GM18867 (cell line): ENCODE results near the gene ARHGAP20.
"Not testable (repeated sequence)": the region's sequence is repeated elsewhere in the genome, so short reads cannot be mapped to it uniquely, and the experiment has no call there.

Experiments
- ATAC-seq: cut with Tn5 transposase; IDR thresholded peaks from one replicate; pipeline ENCODE4 v1.9.1; 2021; ENCODE audit warnings: mild to moderate bottlenecking, moderate library complexity; ENCODE audit not compliant: unreplicated experiment

ARHGAP20 gene

DNA sequence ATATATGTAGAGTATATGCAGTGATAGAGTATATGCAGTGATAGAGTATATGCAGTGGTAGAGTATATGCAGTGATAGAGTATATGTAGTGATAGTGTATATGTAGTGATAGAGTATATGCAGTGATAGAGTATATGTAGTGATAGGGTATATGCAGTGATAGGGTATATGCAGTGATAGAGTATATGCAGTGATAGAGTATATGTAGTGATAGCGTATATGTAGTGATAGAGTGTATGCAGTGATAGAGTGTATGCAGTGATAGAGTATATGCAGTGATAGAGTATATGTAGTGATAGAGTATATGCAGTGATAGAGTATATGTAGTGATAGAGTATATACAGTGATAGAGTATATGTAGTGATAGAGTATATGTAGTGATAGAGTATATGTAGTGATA lies 92.9 kb downstream of the ARHGAP20 start:
- not testable (repeated sequence) for ATAC-seq

DNA sequence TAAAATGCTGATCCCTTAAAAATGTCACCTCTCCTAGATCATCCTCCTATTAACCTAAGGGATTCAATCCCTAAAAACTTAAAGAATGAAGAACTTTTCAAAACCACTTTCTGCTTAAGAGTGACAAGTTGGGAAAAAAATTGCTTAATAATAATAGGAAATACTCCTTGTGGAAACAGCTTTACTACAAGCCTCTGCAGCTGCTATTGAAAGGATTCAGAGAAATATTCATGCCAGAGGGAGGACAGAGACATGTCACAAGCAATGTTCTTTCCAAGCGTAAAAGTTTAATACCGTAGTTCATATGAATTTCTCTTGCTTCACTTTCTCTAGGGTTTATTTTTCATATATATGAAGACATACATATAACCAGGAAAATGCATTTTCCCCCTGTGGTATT lies 98.2 kb downstream of the ARHGAP20 start:
- no peak for ATAC-seq

DNA sequence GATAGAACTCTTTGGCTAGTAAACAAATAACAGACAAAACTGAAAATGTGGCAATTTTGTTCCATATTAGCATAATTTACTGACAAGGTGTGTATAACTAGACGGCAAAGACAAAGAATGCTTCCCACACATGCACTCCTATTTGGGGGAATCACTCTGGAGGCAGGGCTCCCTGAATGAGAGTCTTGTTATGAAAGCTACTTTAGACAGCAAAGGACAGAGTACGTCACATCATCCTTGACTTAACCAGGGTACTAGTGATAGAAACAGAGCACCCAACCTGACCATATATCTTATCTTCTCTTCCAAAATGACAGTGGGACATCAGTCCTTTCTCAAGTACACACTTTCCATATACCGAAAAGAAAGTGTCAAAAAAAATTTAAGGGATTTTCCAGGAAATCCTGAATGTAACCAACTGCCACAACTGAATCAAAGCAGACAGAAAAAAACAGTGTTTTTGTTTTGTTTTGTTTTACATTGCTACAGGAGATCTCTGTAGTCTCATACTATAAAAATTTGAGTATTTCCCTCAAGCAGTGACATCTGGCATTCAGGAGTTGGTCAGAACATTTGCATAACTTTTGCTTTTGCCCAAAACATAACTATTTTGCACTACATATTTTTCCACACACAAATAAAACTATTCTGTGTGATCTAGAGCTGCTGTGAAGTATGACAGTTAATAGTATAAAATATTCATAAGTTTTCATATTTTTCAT lies 98.9 kb downstream of the ARHGAP20 start:
- ATAC-seq, result no peak

DNA sequence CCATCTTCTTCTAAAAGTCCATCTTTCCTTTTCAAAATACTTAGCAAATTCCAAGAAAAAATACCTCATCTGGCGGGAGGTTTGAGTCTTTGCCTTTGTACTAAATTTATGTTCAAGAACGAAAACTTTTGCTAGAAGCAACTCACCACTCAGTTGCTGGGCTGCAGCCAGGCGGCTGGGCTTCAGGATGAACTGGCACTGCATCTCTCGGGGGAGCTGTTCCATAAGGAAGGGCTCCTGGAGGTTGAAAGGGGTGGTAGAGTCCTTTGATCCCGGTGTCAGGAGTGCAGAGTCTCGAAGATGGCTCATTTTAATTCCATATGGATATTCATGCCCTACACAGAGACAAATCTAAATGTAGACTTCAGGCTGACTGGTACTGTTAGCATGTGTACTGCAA lies 105.8 kb downstream of the ARHGAP20 start:
- no peak for ATAC-seq

DNA sequence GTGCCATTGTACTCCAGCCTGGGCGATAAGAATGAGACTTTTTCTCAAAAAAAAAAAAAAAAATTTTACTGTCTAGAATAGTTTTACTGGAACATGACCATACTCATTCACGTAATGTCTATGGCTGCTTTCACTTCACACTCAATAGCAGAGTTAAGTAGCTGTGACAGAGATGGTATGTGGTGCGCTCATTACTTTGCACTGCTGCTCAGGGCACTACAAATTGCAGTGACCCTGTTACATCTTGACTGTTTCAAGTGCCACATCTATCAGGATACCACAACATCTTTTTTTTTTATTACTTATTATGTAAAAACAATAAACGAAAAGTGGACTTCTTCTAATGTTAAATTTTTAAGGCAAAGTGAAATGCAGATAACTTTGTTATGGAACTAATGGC lies 110.3 kb downstream of the ARHGAP20 start:
- no peak for ATAC-seq

DNA sequence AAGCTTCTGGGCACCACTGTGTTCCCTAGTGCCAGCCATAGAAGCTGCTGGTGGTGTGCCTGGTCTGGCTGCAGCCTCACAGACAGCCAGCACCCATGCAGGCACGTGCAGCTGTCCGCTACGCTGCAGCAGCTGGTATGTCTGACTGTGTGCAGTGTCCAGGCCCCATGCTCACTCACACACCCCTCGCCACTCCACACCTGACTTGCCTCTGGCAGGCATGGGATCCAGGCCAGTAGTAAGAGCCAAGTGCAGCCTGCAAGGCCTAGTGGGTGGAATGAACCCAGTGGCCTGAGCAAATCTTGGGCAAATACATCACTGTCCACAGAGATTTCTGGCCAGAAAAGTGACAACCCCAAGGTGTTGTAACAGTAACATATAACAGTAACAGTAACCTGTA lies 111.9 kb downstream of the ARHGAP20 start:
- no peak for ATAC-seq

DNA sequence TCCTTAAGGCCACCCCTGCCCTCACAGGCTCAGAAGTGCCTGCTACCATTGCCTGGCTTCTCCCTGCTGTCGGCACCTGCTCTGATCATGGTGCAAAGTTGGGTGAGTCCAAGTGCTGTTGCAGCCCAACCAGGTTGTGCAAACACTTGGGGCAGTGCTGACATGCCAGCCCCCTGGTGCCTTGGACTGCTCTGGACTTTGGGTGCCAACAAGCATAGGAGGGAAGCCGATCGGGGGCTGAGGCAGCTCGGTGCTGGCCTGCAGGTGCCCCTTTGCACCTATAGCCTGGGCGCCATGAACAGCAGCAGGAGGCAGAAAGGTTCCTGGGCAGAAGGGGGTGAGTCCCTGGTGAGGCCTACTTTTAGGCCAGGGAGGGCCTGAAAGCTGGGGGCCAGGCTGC lies 113.0 kb downstream of the ARHGAP20 start:
- no peak for ATAC-seq

DNA sequence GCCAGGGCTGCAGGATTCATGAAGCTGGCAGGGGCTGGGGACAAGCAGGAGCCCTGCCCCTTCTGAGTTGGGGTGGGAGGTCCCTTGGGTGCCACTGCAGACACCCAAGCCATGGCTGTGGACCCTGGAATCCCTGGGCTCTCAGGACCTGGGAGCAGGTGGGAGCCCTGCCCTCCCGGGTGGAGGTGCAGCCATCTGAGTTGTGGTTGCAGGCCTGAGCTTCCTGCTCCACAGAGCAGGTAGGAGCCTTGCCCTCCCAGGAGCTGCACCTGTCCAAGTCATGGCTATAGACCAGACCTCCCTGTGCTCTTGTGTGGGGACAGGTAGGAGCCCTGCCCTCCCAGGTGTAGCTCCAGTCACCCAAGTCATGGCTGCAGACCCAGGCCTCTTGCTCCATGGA lies 113.5 kb downstream of the ARHGAP20 start:
- no peak for ATAC-seq

DNA sequence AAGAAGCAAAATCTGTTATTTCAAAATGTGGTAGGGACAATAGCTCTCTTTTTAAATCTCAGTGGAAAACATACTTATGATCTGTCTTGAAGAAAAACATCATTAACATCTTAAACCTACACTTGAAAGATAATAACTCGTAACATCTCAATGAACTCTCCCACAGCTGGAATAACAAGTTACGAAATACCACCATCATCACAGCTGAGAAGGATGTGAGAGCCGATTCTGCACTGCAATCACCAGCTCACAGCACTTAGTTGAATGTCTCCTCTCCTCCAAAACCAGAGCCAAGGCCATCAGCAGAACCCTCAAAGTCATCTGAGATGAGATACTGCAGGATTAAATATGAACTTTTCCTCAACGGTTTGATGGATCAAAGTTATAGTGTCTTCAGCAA lies 124.3 kb downstream of the ARHGAP20 start:
- no peak for ATAC-seq

DNA sequence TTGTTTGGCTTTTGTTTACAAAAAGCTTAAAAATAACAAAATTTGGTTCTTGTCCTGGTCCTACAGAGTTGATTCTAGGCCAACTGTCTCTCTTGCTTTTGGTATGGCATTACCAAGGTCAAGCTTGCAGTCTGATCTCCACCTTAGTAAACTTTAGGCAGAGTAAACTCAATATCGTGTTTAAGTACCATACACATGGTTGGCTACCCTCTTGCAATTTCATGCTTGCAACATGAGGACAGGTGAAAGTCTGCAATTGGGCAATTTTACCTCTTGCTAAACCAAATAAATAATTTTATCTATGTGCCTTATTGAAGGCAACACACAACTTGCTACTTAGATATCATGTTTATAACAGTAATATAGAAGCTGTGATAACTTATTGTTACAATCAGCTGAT lies 125.1 kb downstream of the ARHGAP20 start:
- no peak for ATAC-seq

DNA sequence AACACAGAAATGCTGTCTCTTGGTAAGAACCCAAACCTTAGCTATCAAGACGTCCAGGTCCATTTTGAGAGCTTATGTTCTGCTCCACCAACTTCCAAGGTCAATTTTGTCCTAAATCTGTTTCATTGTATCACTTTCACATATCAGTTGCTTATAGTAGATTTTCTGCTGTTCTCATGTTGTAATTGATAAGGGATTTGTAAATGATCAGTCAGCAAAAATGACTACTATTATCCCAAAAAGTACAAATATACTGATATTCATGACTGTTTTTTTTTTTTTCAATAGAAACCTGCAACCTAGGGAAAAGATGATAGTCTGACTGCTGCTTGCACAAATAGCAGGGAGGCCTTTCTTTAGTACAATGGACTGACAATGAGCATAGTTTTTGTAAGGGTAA lies 128.1 kb downstream of the ARHGAP20 start:
- no peak for ATAC-seq

DNA sequence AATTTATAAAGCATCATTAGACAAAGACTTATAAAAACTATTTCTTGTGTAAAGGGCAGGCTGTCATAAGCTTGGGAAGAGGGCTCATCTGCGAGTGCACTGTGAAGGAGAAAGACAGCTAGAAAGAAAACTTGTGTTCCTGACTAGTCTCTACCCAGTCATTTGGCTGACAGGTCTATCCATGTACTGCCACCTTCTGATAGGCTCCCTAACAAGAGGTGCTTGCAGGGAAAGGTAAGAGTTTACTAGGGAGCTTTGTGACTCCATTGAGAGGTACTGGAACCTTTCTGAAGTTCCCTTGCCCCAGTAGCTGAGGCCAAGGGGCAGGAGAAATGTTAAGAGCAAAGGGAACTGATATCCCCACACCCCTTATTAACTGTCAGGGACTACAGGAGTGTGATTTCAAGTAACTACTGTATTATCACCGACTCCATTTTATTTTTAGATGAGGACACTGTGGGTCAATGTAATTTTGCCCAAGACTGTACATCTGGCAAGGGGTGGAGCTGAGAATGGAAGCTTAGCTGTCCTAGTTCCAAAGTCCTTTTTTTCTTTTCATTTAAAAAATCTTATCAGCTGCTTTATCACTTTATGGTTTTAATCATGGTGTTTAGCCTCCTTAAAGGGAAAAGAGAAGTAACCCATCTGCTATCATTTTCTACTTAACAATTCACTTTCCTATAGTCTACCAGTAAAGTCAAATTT lies 129.4 kb downstream of the ARHGAP20 start:
- ATAC-seq, result no peak

DNA sequence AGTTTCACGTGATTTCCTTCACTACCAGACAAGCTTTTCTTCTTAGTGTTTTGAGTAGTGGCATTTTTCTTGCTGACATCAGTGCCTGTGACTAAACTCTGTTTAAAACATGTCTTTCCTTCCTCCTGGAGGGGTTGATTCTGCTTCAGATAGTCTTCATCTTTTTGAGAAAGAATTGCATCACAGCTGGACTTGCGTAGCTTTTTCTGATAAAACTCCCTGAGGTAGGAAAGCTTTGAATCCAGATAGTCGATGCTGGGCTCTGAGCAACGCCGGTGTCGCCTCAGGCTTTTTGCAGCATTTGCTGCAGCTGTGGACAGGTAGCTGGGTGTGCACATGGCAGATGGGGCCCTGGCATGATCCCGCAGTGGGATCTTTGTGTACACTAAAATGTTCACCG lies 131.7 kb downstream of the ARHGAP20 start:
- no peak for ATAC-seq

DNA sequence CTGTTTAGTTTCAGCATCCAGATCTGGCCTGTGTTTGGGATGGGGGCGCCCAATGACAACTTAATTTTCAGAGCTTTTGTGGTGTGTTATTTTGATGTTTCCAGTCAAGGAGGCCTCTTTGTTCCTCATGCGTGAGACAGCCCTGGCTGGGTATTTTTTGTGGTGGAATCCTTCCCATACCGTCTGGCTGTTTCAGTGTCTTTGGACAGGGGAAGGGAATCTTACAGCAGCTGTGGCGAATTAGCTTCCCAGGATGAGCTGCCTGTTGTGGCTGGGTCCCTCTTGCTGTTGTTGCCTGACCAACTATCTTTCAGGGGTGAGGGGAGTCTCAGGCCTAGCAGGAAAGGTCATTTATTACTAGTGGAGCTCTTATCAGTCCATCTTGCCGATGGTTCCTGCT lies 138.8 kb downstream of the ARHGAP20 start:
- ATAC-seq, result no peak

DNA sequence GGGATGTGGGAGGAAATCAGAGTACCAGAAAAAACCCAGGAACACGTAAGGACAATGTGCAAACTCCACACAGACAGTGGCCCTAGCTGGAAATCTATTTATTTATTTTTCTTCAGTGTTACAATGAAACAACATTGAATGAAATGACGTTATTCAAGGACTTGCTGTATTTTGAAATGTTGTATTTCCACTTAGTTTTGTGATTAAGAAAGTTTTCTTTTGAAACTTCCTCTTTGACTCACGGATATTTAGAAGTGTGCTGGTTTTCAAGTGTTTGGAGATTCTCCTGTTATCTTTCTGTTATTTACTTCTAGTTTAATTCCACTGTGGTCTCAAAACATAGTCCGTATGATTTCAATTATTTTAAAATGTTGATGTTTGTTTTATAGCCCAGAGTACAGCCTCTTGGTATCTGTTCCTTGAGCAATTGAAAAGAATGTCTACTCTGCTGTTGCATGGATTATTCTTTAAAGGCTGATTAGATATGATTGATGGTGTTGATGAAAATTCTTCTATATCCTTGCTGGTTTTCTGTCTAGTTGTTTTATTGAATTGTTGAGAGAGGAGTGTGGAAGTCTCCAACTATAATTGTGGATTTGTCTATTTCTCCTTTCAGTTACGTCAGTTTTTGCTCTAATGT lies 141.0 kb downstream of the ARHGAP20 start:
- no peak for ATAC-seq

DNA sequence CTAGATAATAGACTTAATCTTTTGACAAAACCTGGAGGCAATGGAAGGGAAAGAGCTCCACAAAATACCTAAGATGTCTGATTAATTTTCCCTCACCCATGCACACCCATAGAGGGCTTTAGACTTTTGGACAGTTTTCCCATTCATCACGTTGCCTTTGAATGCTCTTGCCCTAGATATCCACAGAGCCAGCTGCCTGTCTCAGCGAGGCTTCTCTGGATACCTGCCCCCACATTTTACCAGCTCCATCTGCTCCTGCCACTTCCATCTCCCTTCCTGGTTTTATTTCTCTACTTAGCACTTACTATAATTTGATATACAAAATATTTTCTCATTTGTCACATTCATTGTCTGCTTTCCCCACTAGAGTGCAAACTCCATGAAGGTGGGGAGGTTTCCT lies 145.7 kb downstream of the ARHGAP20 start:
- ATAC-seq, result no peak

DNA sequence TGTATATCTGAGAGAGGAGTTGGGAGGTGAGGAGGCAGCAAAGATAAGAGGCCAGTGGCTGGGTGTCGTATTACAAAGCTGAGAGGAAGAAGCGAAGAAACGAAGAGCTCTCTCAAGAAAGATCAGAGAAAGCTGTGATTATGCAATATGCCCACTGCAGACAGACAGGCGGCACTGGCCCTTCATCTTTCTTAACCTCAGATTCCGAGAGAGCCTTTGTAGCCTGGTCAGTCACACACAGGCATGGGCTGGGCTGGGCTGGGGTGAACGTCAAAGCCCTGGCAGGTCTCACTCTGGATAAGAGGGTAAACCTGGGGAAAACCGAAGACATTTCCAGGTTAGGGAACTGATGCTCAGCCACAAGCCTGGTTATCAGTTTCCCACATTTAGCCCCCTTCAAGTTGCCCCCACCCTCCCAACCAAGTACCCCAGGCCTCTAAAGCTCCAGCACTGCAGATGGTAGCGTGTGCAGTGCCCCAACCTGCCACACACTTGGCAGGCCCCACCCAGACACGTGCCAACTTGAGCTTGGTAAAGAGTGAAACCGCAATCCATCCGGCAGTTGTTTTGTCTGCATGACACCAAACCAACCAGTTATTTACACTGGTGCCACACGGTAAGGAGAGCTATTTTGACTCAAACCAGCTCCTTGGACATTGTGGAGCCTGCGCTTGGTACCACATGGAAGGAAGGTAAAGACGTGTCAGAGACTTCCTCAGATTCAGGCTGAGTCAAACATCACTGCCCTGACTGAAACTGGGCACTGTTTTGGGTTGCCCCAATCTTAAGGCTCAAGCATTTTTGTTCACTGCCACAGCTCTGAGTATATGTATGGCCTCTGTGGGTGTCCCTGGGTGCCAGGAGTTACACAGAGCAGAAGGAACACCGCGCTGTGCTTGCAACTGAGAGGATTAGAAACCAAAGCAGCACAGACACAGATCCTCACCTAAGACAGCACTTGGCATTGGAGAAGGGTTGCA lies 146.6 kb downstream of the ARHGAP20 start:
- no peak for ATAC-seq

DNA sequence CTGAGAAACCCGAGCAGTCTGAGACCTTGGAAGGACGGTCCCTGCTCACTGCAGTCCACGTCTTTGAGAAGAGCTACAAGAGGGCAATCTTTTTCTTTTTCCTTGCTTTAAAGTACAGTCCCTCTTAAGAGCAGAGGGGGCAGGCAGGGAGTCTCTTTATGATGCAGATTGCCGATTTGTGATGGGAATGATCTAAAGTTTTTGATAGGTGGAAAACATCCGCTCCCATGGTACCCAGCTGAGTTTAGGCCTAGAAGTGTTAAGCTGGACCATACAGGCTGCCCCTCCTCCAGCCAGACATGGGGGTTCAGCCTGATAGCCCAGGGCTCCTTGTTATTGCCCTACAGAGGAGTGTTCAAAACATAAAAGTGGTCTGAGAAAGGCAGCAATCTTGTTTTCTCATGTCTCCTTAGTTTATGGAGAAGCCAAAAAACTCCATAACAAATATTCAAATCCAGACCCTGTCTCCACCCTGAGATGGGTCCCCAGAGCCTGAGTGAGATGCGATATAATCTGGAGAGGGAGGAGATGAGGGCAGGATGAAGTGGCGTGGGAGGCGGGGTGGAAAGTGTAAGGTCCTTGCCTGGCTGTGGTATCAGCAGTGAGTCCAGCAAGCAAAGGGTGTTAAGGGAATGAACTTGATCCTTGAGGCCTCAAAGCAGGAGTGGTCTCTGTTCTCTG lies 147.4 kb downstream of the ARHGAP20 start:
- ATAC-seq, result no peak

DNA sequence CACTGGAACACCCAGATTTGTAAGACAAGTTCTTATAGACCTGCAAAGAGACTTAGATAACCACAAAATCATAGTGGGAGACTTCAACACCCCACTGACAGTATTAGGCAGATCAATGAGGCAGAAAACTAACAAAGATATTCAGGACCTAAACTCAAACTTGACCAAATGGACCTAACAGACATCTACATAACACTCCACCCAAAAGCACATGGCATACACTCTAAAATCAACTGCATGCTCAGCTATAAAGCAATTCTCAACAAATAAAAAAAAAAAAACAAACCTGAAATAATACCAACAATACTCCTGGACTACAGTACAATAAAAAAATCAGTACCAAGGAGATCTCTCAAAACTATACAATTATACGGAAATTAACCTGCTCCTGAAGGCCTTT lies 167.5 kb downstream of the ARHGAP20 start:
- no peak for ATAC-seq

DNA sequence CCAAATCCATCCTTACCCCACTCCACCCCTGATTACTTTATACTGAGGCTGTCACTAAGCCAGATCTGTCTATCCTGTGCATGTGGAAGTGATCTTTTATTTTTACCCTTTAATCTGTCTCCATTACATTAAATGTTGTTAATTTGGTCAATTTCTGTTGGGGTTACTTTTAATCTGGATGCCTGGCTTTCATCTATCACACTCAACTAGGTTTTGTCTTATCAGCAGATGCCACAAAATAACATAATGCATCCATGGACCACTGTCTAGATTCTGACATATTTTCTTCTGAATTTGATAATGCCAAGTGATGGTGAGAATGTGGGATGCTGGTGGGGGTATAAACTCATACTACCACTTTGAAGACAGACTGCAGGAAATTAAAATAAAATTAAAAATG lies 174.1 kb downstream of the ARHGAP20 start:
- ATAC-seq, result no peak
